ENCODE data around the gene CACNG5.

GRCh38 chr17:66904760-66905624 is 70.1 kb downstream of the CACNG5 start:
- TF ChIP-seq ZNF114 (CRISPR knock-in tag; IDR thresholded peaks at IDR 0.05) (no peak), CTCF (conservative IDR thresholded peaks at IDR 0.05; ENCODE audit: low read depth in 2 of 2) (no peak), REST (IDR thresholded peaks at IDR 0.05; ENCODE audit: unreplicated experiment) (no peak), POLR2AphosphoS5 (IDR thresholded peaks at IDR 0.05; ENCODE audit: low read depth) (no peak), EZH2 (IDR thresholded peaks at IDR 0.05; ENCODE audit: low read depth, unreplicated experiment) (no peak), JUNB (IDR thresholded peaks at IDR 0.05; ENCODE audit: unreplicated experiment) (no peak), EZH2phosphoT487 (IDR thresholded peaks at IDR 0.05; ENCODE audit: unreplicated experiment) (no peak), STAT1 (IDR thresholded peaks at IDR 0.05; ENCODE audit: unreplicated experiment) (no peak), CREB1 (CRISPR knock-in tag; IDR thresholded peaks at IDR 0.05; ENCODE audit: low read depth) (no peak), ZNF331 (CRISPR knock-in tag; IDR thresholded peaks at IDR 0.05; ENCODE audit: low read depth) (no peak), ZNF462 (CRISPR knock-in tag; IDR thresholded peaks at IDR 0.05) (no peak), ETS1 (IDR thresholded peaks at IDR 0.05) (no peak)

All from GM23338 (cell line).